MM.1S (cell line): ENCODE results near the gene GM2A.

Experiments used
- EZH2 ChIP-seq: fragments of 300-600 bp; sonication (generic); optimal IDR thresholded peaks from 2 replicates; pipeline ENCODE3; 2017; ENCODE audit warnings: low read depth, mild to moderate bottlenecking, antibody characterized with exemption, low read length, mixed read lengths
- EZH2phosphoT487 ChIP-seq: fragments of 300-600 bp; sonication (generic); IDR thresholded peaks from 2 replicates; pipeline ENCODE4 v1.6.1; 2018; ENCODE audit warnings: antibody characterized with exemption, low read length
- TF ChIP-seq, protein P1 (sequence below): fragments of 300-600 bp; sonication (generic); IDR thresholded peaks from 2 replicates; pipeline ENCODE4 v1.5.1; 2016; ENCODE audit warnings: antibody characterized with exemption, low read length, mixed read lengths

DNA sequence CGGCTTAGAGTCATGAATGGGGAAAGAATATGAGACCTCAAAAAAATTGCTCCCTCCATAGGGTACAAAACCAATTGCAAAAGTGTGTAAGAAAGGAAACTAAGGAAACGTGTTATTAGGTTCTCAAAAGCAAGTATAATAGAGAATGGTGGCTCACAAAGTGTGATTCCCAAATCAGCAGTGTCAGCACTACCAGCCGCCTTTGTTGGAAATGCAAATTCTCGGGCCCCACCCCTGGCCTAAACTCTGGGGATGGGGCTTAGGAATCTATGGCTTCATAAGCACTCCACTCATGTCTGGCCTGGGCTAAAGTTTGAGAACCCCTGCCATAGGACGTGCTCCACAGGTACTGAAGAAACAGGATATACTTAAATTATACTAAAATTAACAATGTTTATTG, 27.5 kb upstream of the GM2A start:
- TF ChIP-seq, protein P1, sequence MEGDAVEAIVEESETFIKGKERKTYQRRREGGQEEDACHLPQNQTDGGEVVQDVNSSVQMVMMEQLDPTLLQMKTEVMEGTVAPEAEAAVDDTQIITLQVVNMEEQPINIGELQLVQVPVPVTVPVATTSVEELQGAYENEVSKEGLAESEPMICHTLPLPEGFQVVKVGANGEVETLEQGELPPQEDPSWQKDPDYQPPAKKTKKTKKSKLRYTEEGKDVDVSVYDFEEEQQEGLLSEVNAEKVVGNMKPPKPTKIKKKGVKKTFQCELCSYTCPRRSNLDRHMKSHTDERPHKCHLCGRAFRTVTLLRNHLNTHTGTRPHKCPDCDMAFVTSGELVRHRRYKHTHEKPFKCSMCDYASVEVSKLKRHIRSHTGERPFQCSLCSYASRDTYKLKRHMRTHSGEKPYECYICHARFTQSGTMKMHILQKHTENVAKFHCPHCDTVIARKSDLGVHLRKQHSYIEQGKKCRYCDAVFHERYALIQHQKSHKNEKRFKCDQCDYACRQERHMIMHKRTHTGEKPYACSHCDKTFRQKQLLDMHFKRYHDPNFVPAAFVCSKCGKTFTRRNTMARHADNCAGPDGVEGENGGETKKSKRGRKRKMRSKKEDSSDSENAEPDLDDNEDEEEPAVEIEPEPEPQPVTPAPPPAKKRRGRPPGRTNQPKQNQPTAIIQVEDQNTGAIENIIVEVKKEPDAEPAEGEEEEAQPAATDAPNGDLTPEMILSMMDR: no peak
- TF ChIP-seq EZH2 (no peak), EZH2phosphoT487 (no peak)
